Ishikawa (cell line): Measurements from ENCODE around the gene ST6GALNAC4.

ENCODE experiments used
- CEBPB ChIP-seq: IDR thresholded peaks from 2 replicates; pipeline ENCODE4 v1.6.1; 2012
- EP300 ChIP-seq: IDR thresholded peaks from 2 replicates; pipeline ENCODE4 v1.6.1; 2012; ENCODE audit warnings: borderline replicate concordance
- NFIC ChIP-seq: IDR thresholded peaks from 2 replicates; pipeline ENCODE4 v1.6.1; 2012
- RAD21 ChIP-seq: IDR thresholded peaks from 2 replicates; pipeline ENCODE4 v1.6.1; 2012; ENCODE audit warnings: low read depth
- REST ChIP-seq: IDR thresholded peaks from 2 replicates; pipeline ENCODE4 v1.6.1; 2012; ENCODE audit warnings: low read depth, mild to moderate bottlenecking
- TAF1 ChIP-seq: IDR thresholded peaks from 2 replicates; pipeline ENCODE4 v1.6.1; 2012; ENCODE audit warnings: low read depth, mild to moderate bottlenecking
- TCF12 ChIP-seq: IDR thresholded peaks from 2 replicates; pipeline ENCODE4 v1.6.1; 2012; ENCODE audit warnings: low read depth
- TEAD4 ChIP-seq: IDR thresholded peaks from 2 replicates; pipeline ENCODE4 v1.6.1; 2012

- TF ChIP-seq TAF1: no peak
- TF ChIP-seq TCF12: no peak
- TF ChIP-seq TEAD4: no peak
- TF ChIP-seq NFIC: no peak
- no peak for TF ChIP-seq REST
- no peak for TF ChIP-seq RAD21
- TF ChIP-seq CEBPB: no peak
- TF ChIP-seq EP300: no peak
Observed at GRCh38 chr9:127935765-127936221, 19.0 kb upstream of the ST6GALNAC4 start.
